C4-2B (cell line): ENCODE data around the gene CMBL.

ENCODE experiments used
- H3K27ac ChIP-seq: fragments of 450-650 bp; 2 replicates; pipeline ENCODE4 v1.5.1; 2017
- ZFX ChIP-seq: fragments of 450-650 bp; IDR thresholded peaks from 2 replicates; pipeline ENCODE4 v1.6.1; 2017
- TF ChIP-seq, protein P1 (sequence below): fragments of 450-650 bp; conservative IDR thresholded peaks from 2 replicates; pipeline ENCODE4 v1.5.1; 2017; ENCODE audit warnings: mild to moderate bottlenecking

Gene CMBL

DNA sequence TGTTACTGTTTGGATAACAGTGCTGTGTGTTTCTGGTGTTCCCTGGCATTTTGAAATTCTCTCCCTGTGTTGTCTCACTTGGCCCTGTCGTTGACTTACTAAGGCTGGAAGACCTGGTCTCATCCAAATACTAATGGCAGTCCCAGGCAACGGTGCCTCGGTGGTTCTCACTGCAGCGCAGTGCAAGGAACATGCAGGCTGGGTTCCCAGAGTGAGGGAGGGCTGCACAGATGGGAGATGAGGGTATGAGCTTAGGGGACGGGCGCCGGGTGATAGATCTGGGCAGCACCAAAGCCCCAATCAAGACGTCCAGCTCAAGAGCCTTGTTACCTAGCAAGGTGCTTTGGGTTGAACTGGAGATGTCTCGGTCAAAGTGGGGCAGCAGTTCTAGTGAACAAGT, 46.6 kb downstream of the CMBL start:
- TF ChIP-seq, protein P1, sequence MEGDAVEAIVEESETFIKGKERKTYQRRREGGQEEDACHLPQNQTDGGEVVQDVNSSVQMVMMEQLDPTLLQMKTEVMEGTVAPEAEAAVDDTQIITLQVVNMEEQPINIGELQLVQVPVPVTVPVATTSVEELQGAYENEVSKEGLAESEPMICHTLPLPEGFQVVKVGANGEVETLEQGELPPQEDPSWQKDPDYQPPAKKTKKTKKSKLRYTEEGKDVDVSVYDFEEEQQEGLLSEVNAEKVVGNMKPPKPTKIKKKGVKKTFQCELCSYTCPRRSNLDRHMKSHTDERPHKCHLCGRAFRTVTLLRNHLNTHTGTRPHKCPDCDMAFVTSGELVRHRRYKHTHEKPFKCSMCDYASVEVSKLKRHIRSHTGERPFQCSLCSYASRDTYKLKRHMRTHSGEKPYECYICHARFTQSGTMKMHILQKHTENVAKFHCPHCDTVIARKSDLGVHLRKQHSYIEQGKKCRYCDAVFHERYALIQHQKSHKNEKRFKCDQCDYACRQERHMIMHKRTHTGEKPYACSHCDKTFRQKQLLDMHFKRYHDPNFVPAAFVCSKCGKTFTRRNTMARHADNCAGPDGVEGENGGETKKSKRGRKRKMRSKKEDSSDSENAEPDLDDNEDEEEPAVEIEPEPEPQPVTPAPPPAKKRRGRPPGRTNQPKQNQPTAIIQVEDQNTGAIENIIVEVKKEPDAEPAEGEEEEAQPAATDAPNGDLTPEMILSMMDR = no peak
- no peak for TF ChIP-seq ZFX
- no peak overlapping the region for H3K27ac ChIP-seq

DNA sequence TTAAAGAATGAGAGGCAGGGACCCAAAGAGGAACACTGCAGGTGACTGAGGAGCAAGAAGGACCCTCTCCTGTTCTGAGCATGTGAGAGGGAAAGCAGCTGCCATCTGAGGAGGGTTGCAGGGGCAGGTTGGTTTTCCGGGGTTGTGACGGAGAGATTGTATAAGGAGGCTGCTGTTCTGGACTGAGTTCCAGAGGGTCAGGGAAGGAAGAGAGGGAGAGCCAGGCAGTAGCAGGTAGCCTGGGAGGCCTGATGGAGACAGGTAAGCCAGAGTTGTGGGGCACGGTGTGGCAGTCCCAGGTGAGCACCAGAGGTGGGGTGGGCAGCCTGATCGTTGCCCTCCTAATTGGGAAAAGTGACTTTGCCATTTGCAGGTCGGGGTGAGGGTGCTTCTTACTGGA, 47.8 kb downstream of the CMBL start:
- no peak overlapping the region for H3K27ac ChIP-seq
- TF ChIP-seq, protein P1 = no peak
- no peak for TF ChIP-seq ZFX

DNA sequence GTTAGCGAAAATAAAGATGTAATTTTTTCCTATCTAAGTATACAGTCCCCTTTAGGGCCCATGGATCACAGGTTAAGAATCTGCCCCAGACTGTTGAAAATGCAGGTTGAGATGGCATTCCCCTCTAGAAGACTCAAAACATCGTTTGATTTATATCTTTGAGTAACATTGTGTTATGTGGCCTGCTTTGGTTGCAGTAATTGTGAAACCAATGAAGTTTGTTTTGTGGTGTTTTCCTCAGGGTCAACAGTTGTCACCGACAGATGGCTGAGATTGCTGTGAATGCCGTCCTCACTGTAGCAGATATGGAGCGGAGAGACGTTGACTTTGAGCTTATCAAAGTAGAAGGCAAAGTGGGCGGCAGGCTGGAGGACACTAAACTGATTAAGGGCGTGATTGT, 49.8 kb downstream of the CMBL start:
- TF ChIP-seq, protein P1 = no peak
- TF ChIP-seq ZFX = no peak
- H3K27ac ChIP-seq = no peak overlapping the region

DNA sequence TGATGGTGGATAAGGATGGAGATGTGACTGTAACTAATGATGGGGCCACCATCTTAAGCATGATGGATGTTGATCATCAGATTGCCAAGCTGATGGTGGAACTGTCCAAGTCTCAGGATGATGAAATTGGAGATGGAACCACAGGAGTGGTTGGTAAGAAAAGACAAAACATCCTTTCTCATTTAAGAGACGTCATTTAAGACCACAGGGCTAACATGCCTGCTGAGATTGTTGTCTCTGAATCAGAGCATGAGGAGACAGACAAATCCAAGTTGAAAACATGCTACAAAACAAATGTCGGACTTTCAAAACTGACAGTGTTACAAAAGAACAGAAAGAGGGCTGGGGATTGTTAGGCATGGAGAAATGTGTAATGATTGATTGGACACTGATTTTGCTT, 53.0 kb downstream of the CMBL start:
- H3K27ac ChIP-seq = no peak overlapping the region
- no peak for TF ChIP-seq ZFX
- TF ChIP-seq, protein P1 = no peak

DNA sequence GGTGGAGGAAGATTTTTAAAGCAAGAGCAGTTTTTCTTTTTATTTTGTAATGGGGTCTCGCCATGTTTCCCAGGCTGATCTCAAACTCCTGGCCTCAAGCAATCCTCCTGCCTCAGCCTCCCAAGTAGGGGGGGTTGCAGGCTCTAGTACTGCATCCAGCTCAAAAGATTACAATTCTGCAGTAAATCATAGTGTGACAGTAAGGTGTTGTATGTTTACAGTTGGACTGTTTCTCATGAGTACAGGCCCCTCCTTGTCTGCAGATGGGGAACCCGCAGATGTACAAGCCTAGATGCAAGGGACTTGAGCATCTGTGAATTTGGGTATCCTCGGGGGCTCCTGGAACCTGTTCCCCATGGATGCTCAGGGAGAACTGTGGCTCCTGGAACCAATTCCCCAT, 54.3 kb downstream of the CMBL start:
- TF ChIP-seq, protein P1 = no peak
- H3K27ac ChIP-seq = no peak overlapping the region

DNA sequence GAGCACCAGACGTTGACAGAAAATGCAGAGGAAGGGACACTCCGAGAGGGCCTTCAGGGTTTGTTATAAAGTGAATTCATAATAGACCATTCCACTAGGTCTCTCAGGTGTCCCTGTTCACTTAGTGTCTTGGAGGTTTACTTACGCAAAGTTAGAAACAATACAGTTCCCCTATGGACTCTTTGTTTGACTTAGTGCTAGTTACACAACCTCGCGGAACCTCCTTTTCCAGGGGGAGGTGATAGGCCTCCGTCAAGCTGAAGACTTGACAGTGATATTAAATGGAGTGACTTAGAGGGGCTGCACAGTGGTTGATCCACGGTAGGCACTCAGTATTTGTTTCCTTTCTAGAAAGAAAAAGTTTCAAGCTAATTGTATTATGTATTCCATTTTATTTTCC, 56.3 kb downstream of the CMBL start:
- peak overlapping the region; percentile 95; the same call in 1 of the 2 replicates for H3K27ac ChIP-seq
- TF ChIP-seq ZFX = no peak
- TF ChIP-seq, protein P1 = no peak

DNA sequence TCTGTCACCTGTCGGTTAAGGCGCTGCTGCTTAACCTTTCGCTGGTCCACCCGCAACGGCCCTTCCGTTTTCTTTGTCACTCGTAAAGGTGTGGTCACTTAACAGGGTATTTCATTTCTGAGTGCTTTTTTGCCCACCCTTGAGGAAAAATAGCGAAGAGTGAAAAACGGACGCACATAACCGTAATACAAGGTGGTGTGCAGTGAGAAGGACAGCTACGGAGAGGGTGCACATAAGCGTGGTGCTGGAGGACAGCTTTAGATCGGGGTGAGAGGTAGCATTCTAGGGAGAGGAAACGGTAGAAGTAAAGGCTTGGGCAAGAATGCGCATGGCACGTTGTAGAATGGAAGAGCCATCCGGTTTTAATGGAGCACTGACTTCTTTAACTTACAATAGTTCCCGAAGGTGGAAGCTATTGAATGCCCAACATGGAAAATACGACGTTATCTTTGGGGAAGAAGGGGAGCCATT, 56.9 kb downstream of the CMBL start:
- H3K27ac ChIP-seq = peak overlapping the region; percentile 95

More for the DNA sequence above, 56.9 kb downstream of the CMBL start:
- no peak for TF ChIP-seq ZFX
- TF ChIP-seq, protein P1 = no peak
